ENCODE measurements around the gene MT1X. TPM values are rescaled to one million over a fixed set of nuclear protein-coding genes. Genes with fewer than 3 reads are reported as not detected.

The MT1X gene
- total and polyA plus RNA-seq, 2 experiments from 2014 or later: 293 to 942 TPM

DNA sequence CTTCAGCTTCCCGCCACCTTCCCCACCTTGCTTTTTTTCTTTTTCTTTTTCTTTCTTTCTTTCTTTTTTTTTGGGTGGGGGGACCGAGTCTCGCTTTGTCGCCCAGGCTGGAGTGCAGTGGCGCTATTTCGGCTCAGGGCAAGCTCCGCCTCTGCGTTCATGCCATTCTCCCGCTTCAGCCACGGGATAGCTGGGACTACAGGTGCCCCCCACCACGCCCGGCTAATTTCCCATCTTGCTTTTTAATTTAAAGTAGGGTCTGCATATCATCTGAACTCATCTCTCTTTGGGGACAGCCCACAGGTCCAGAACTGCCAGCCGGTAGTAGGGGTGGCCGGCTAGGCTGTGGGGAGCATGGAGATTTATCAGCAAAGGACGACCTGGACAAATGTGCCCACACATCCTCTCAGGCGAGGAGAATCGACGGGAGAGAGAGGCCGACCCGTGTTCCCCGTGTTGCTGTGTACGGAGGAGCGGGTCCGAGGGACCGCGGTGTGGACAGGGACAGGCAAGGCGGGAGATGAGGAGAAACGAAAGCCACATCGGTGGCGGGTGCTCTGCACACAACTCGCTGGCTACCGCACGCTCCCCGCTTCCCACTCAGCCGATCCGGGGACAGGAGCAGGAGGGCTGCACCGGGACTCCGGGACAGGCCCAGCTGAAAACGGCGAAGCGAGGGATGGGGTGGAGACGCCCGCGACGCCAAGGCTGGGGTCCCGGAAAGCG is 47.4 kb upstream of the MT1X start (continued):
- TF ChIP-seq POLR2AphosphoS5 (IDR thresholded peaks at IDR 0.05; ENCODE audit: low read depth): no peak
- TF ChIP-seq STAT1 (IDR thresholded peaks at IDR 0.05; ENCODE audit: unreplicated experiment): no peak
- TF ChIP-seq, protein P1, sequence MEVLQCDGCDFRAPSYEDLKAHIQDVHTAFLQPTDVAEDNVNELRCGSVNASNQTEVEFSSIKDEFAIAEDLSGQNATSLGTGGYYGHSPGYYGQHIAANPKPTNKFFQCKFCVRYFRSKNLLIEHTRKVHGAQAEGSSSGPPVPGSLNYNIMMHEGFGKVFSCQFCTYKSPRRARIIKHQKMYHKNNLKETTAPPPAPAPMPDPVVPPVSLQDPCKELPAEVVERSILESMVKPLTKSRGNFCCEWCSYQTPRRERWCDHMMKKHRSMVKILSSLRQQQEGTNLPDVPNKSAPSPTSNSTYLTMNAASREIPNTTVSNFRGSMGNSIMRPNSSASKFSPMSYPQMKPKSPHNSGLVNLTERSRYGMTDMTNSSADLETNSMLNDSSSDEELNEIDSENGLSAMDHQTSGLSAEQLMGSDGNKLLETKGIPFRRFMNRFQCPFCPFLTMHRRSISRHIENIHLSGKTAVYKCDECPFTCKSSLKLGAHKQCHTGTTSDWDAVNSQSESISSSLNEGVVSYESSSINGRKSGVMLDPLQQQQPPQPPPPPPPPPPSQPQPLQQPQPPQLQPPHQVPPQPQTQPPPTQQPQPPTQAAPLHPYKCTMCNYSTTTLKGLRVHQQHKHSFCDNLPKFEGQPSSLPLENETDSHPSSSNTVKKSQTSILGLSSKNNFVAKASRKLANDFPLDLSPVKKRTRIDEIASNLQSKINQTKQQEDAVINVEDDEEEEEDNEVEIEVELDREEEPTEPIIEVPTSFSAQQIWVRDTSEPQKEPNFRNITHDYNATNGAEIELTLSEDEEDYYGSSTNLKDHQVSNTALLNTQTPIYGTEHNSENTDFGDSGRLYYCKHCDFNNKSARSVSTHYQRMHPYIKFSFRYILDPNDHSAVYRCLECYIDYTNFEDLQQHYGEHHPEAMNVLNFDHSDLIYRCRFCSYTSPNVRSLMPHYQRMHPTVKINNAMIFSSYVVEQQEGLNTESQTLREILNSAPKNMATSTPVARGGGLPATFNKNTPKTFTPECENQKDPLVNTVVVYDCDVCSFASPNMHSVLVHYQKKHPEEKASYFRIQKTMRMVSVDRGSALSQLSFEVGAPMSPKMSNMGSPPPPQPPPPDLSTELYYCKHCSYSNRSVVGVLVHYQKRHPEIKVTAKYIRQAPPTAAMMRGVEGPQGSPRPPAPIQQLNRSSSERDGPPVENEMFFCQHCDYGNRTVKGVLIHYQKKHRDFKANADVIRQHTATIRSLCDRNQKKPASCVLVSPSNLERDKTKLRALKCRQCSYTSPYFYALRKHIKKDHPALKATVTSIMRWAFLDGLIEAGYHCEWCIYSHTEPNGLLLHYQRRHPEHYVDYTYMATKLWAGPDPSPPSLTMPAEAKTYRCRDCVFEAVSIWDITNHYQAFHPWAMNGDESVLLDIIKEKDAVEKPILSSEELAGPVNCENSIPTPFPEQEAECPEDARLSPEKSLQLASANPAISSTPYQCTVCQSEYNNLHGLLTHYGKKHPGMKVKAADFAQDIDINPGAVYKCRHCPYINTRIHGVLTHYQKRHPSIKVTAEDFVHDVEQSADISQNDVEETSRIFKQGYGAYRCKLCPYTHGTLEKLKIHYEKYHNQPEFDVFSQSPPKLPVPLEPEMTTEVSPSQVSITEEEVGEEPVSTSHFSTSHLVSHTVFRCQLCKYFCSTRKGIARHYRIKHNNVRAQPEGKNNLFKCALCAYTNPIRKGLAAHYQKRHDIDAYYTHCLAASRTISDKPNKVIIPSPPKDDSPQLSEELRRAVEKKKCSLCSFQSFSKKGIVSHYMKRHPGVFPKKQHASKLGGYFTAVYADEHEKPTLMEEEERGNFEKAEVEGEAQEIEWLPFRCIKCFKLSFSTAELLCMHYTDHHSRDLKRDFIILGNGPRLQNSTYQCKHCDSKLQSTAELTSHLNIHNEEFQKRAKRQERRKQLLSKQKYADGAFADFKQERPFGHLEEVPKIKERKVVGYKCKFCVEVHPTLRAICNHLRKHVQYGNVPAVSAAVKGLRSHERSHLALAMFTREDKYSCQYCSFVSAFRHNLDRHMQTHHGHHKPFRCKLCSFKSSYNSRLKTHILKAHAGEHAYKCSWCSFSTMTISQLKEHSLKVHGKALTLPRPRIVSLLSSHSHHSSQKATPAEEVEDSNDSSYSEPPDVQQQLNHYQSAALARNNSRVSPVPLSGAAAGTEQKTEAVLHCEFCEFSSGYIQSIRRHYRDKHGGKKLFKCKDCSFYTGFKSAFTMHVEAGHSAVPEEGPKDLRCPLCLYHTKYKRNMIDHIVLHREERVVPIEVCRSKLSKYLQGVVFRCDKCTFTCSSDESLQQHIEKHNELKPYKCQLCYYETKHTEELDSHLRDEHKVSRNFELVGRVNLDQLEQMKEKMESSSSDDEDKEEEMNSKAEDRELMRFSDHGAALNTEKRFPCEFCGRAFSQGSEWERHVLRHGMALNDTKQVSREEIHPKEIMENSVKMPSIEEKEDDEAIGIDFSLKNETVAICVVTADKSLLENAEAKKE (CRISPR knock-in tag; IDR thresholded peaks at IDR 0.05): no peak

DNA sequence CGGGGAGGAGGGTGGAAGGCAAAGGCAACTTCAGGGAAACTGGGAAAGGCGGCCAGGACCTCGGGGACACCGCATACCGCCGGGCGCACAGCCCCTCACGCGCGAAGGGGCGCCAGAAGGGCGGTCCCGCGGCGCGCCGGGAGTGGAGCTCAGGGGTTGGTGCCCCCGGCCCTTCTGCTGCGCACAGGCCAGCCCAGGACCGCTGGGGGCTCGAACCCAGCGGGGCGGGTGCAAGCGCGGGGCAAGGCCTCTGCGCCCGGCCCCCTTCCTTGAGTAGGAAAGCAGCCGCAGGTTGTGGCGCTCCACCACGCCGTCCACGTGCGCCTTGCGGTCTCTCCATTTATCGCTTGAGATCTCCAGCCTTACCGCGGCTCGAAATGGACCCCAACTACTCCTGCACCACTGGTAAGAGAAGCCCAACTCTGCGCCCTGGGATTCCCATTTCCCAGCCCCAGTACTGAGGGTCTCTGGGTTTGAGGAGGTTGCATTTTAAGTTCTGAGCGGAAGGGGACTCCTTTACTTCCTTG is 46.8 kb upstream of the MT1X start:
- Histone ChIP-seq H3K4me2 (peak overlapping the region; percentile 75), H3K79me2 (replicated peaks; ENCODE audit: insufficient read depth) (no peaks in the 10 kb centered on the region), H3K36me3 (ENCODE audit: insufficient read depth) (no peaks in the 10 kb centered on the region; the same call in 1 of the 2 replicates), H4K20me1 (replicated peaks; ENCODE audit: insufficient read depth) (peaks cover 16% of the 10 kb centered on the region), H3K4me3 (peak overlapping the region; percentile 53), H3K4me1 (ENCODE audit: insufficient read depth) (peaks cover 19% of the 10 kb centered on the region; the same call in 1 of the 2 replicates), H2AFZ (peak overlapping the region; percentile 38; the same call in 1 of the 2 replicates), H3K27me3 (ENCODE audit: insufficient read depth) (peaks cover 100% of the 10 kb centered on the region), H3F3A (replicated peaks; ENCODE audit: low read depth) (peaks cover 11% of the 10 kb centered on the region; the same call in 1 of the 2 replicates), H3K27ac (ENCODE audit: low read depth) (no peak overlapping the region), H3K9me2 (ENCODE audit: insufficient read depth) (no peaks in the 10 kb centered on the region)
- TF ChIP-seq EZH2 (IDR thresholded peaks at IDR 0.05; ENCODE audit: low read depth, unreplicated experiment): peak; percentile 46
- no peak for TF ChIP-seq ZNF114 (CRISPR knock-in tag; IDR thresholded peaks at IDR 0.05)
- peak; percentile 98 for TF ChIP-seq EZH2phosphoT487 (IDR thresholded peaks at IDR 0.05; ENCODE audit: unreplicated experiment)
- Mint-ChIP-seq H3K27ac (no peak overlapping the region), H3K36me3 (ENCODE audit: low read depth) (no peaks in the 10 kb centered on the region; the same call in 2 of the 3 replicates), H3K4me3 (peak overlapping the region; percentile 71), H3K4me1 (peaks cover 30% of the 10 kb centered on the region), H3K9me3 (no peaks in the 10 kb centered on the region; the same call in 2 of the 3 replicates), H3K27me3 (ENCODE audit: insufficient read depth, low read depth, poor library complexity) (peaks cover 100% of the 10 kb centered on the region)
- ATAC-seq (peak; percentile 16), DNase-seq (ENCODE audit: low spot score) (peak; percentile 55)
